Activated CD8-positive, alpha-beta memory T cell treated with anti-CD3 and anti-CD28 coated beads for 36 hours (primary cell): ENCODE results near the gene TAF1B. TPM values are rescaled to one million over a fixed set of nuclear protein-coding genes. Genes with fewer than 3 reads are reported as not detected.
"Not testable (repeated sequence)": the region's sequence is repeated elsewhere in the genome, so short reads cannot be mapped to it uniquely, and the experiment has no call there.

Source experiments
- CTCF ChIA-PET: fragments of 350-600 bp; sonication (Branson Sonifier 250); formaldehyde crosslinking; loops from one replicate; lab custom pipeline; 2021; ENCODE audit warnings: antibody characterized with exemption; lab: Charles Lee
- POLR2A ChIA-PET: fragments of 350-600 bp; sonication (Branson Sonifier 250); formaldehyde crosslinking; loops from one replicate; lab custom pipeline; 2021; ENCODE audit warnings: antibody characterized with exemption; lab: Charles Lee
- total RNA-seq, 2 experiments: library from RNA; stranded (reverse); gene quantifications; one replicate each; pipeline ENCODE4 v1.2.3, GENCODE V29; 2021

Gene TAF1B
- total RNA-seq, 2 experiments from 2014 or later: 23.5 to 24.2 TPM

- CTCF ChIA-PET: interaction anchor here (1.0 kb wide), 1 partner anchor 14 kb away, joined by 3 read pairs; no protein-coding TSS in a partner anchor
- POLR2A ChIA-PET: no interaction called here
Observed at GRCh38 chr2:9857814-9858729, 14.8 kb downstream of the TAF1B start.

DNA sequence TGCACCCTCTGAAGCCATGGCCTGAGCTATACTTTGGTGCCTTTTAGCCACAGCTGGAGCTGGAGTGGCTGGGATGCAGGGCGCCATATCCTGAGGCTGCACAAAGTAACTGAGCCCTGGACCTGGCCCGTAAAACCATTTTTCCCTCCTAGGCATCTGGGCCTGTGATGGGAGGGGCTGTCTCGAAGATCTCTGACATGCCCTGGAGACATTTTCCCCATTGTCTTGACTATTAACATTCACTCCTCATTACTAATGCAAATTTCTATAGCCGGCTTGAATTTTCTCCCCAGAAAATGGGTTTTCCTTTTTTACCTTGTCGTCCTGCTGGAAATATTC is 15.4 kb downstream of the TAF1B start:
- CTCF ChIA-PET: no interaction called here
- POLR2A ChIA-PET: no interaction called here

- POLR2A ChIA-PET, CTCF ChIA-PET: not testable (repeated sequence)
Observed at GRCh38 chr2:9860922-9861580, 17.8 kb downstream of the TAF1B start.

GRCh38 chr2:9867881-9868280 is 24.6 kb downstream of the TAF1B start:
- CTCF ChIA-PET: interaction anchor here (0.7 kb wide), 1 partner anchor 55 kb away, joined by 3 read pairs; no protein-coding TSS in a partner anchor
- POLR2A ChIA-PET: no interaction called here

GRCh38 chr2:9873337-9873736 is 30.1 kb downstream of the TAF1B start:
- ChIA-PET CTCF (no interaction called here), POLR2A (no interaction called here)

DNA sequence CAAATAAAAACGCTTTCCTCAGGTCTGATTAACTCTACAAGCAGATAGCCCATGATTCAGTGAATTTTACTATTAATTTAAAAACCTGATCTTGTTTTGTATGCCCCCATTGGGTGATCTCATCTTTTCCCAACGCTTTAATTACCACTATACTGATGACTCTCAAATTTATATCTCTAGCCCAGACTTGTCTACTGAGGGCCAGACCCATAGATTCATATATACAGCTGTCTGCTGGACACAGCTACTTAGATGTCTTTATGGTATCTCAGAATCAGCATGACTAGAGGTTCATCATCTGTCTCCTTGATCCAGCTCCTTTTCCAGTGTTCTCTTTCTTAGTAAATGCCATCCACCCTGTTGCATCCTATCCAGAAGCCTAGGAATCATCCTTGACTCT is 33.8 kb downstream of the TAF1B start:
- POLR2A ChIA-PET: no interaction called here
- CTCF ChIA-PET: interaction anchor here (1.0 to 1.9 kb wide), 2 partner anchors 33 to 63 kb away, joined by 3 to 4 read pairs; no protein-coding TSS in a partner anchor

- CTCF ChIA-PET: interaction anchor here (1.0 to 1.9 kb wide), 2 partner anchors 34 to 64 kb away, joined by 3 to 4 read pairs; no protein-coding TSS in a partner anchor
- POLR2A ChIA-PET: no interaction called here
Observed at GRCh38 chr2:9877726-9878125, 34.5 kb downstream of the TAF1B start.

- ChIA-PET POLR2A (no interaction called here), CTCF (no interaction called here)
Observed at GRCh38 chr2:9879455-9880194, 36.4 kb downstream of the TAF1B start.

GRCh38 chr2:9883897-9884296 is 40.6 kb downstream of the TAF1B start:
- CTCF ChIA-PET: no interaction called here
- POLR2A ChIA-PET: no interaction called here

- POLR2A ChIA-PET: no interaction called here
Observed at GRCh38 chr2:9884436-9884835, 41.2 kb downstream of the TAF1B start.

DNA sequence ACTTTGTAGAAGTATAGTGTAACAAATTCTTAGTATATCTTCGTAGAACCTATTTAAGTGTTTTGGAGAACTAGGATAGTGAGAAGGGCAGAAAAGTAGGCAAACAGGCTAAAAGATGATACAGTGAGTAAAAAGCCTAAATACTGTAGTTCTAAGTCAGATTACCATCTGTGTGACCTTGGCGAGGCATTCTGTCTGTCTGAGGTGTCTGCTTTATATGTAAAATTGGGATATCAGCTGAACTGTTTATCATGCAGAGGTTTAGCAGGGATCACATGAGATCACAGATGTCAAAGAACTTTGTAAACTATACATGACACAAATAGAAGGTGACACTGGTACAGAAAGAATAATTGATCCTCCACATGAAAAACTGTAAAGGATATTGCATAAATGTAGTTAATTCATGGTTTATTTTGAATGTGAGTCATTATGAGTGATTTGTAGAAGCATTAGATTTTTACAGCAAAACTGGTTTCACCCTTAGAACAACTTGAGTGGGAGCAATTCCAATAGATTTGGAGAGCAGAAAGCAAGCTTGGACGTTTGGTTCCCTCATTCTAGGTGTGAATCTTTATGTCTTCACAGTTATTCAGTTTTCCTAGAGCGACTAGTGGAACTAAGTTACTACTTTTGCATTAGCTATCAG is 41.9 kb downstream of the TAF1B start:
- POLR2A ChIA-PET: no interaction called here

More at GRCh38 chr2:9884436-9884835, 41.2 kb downstream of the TAF1B start:
- CTCF ChIA-PET: no interaction called here

GRCh38 chr2:9887513-9887912 is 44.2 kb downstream of the TAF1B start:
- ChIA-PET CTCF (no interaction called here), POLR2A (no interaction called here)

More for the DNA sequence above, 41.9 kb downstream of the TAF1B start:
- CTCF ChIA-PET: no interaction called here

DNA sequence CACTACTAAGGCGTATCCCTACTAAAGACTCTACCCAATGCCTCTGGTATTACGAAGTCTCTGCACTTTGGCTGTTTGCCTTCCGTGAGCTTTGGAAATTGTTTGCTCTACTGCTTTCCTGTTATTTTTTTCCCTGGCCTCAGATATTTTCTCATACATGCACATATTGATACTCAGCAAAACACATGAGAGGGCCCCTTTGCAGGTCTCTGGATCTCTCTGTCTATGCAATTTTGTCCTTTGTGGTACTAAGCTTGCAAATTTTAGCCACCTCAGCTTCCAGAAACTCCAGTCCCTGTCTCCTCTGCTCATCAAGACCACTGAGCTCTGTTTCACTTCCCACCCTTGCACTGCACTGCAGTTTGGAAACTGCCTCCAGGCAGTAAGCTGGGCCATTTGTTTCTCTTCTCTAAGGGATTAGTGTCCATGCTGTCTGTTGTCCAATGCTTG is 46.6 kb downstream of the TAF1B start:
- ChIA-PET POLR2A (no interaction called here), CTCF (no interaction called here)

GRCh38 chr2:9892236-9892635 is 49.0 kb downstream of the TAF1B start:
- CTCF ChIA-PET: no interaction called here

GRCh38 chr2:9895669-9896590 is 52.7 kb downstream of the TAF1B start:
- POLR2A ChIA-PET: interaction anchor here (0.6 kb wide), 1 partner anchor 52 kb away, joined by 4 read pairs; no protein-coding TSS in a partner anchor
- CTCF ChIA-PET: interaction anchor here (0.7 to 1.0 kb wide), 2 partner anchors 97 to 152 kb away, joined by 4 read pairs; no protein-coding TSS in a partner anchor

More at GRCh38 chr2:9892236-9892635, 49.0 kb downstream of the TAF1B start:
- POLR2A ChIA-PET: no interaction called here

DNA sequence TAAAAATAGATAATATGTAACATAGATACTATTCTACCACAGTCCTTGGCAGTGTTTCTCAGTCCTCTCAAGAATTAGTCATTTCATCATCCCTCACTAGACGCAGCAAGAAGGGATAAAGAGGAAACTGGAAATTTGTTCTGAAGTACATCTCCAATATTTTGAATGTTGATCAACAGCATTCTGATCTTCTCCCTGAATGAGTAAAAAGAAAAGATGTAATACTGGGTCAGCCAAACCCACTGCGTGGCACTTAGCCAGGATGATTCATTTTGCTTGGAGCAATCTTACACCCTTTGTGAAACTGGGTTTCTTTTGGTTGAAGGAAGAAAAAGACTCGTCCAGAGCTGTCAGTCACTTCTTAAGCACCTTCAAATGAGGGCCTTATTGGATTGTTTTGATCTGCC is 54.1 kb downstream of the TAF1B start:
- ChIA-PET CTCF (no interaction called here), POLR2A (no interaction called here)

GRCh38 chr2:9897846-9898245 is 54.6 kb downstream of the TAF1B start:
- CTCF ChIA-PET: no interaction called here
- POLR2A ChIA-PET: no interaction called here

- CTCF ChIA-PET: interaction anchor here (2.1 kb wide), 1 partner anchor 91 kb away, joined by 6 read pairs; no protein-coding TSS in a partner anchor
- POLR2A ChIA-PET: no interaction called here
Observed at GRCh38 chr2:9905413-9905812, 62.1 kb downstream of the TAF1B start.
